Neural cell (in vitro differentiated cells): ENCODE data around the gene ERC2. TPM values are rescaled to one million over a fixed set of nuclear protein-coding genes. Genes with fewer than 3 reads are reported as not detected.

ENCODE experiments used
- H2AFZ ChIP-seq: fragments of 200-600, 300-800 bp; sonication (generic), shearing (Covaris generic); 2 replicates; pipeline ENCODE4 v1.6.0; 2014; ENCODE audit warnings: low read depth, mild to moderate bottlenecking, antibody characterized with exemption, low read length, moderate library complexity
- H3F3A ChIP-seq: fragments of 200-600 bp; shearing (Covaris generic); 2 replicates; pipeline ENCODE4 v1.6.1; 2016; ENCODE audit warnings: mild to moderate bottlenecking, moderate library complexity, mixed read lengths, antibody characterized with exemption, low read length; ENCODE audit not compliant: insufficient read depth, poor library complexity, severe bottlenecking
- H3K27ac ChIP-seq: fragments of 200-600, 300-800 bp; sonication (generic), shearing (Covaris generic); 2 replicates; pipeline ENCODE4 v1.5.1; 2014; ENCODE audit warnings: mild to moderate bottlenecking, low read length, moderate library complexity
- H3K27me3 ChIP-seq: fragments of 300-800, 200-600 bp; sonication (generic), shearing (Covaris generic); 2 replicates; pipeline ENCODE4 v1.6.0; 2014; ENCODE audit warnings: mild to moderate bottlenecking, low read depth, low read length, moderate library complexity; ENCODE audit not compliant: insufficient read depth
- H3K36me3 ChIP-seq: fragments of 300-800, 200-600 bp; sonication (generic), shearing (Covaris generic); 2 replicates; pipeline ENCODE4 v1.5.1; 2014; ENCODE audit warnings: mild to moderate bottlenecking, antibody characterized with exemption, low read length, moderate library complexity; ENCODE audit not compliant: insufficient read depth
- H3K4me2 ChIP-seq: fragments of 300-800, 200-600 bp; sonication (generic), shearing (Covaris generic); 2 replicates; pipeline ENCODE4 v1.6.0; 2014; ENCODE audit warnings: mild to moderate bottlenecking, low read length
- H3K4me3 ChIP-seq: fragments of 300-800, 200-600 bp; sonication (generic), shearing (Covaris generic); 2 replicates; pipeline ENCODE4 v1.5.1; 2014; ENCODE audit warnings: mild to moderate bottlenecking, low read length, moderate library complexity
- H3K79me2 ChIP-seq: fragments of 200-600 bp; shearing (Covaris generic); replicated peaks from 2 replicates; pipeline ENCODE4 v1.6.0; 2014; ENCODE audit warnings: mild to moderate bottlenecking, low read length, moderate library complexity; ENCODE audit not compliant: insufficient read depth
- H3K9ac ChIP-seq: fragments of 300-800, 200-600 bp; sonication (generic), shearing (Covaris generic); 2 replicates; pipeline ENCODE4 v1.6.1; 2016; ENCODE audit warnings: mild to moderate bottlenecking, low read length, mixed read lengths
- H3K9me2 ChIP-seq: fragments of 200-600 bp; shearing (Covaris generic); 2 replicates; pipeline ENCODE4 v1.6.1; 2016; ENCODE audit warnings: mild to moderate bottlenecking, low read length, mixed read lengths; ENCODE audit not compliant: insufficient read depth
- H3K9me3 ChIP-seq: fragments of 200-600, 300-800 bp; sonication (generic), shearing (Covaris generic); 2 replicates; pipeline ENCODE4 v1.6.1; 2016; ENCODE audit warnings: mild to moderate bottlenecking, mixed run types, low read length, moderate library complexity, mixed read lengths
- H4K20me1 ChIP-seq: fragments of 200-600 bp; shearing (Covaris generic); 2 replicates; pipeline ENCODE4 v1.6.1; 2016; ENCODE audit warnings: mild to moderate bottlenecking, mixed run types; ENCODE audit not compliant: insufficient read depth
- EP300 ChIP-seq: fragments of 450-650 bp; conservative IDR thresholded peaks from 2 replicates; pipeline ENCODE4 v1.6.1; 2014; ENCODE audit warnings: antibody characterized with exemption, mild to moderate bottlenecking, moderate library complexity; ENCODE audit not compliant: poor library complexity, severe bottlenecking
- EZH2 ChIP-seq: fragments of 200-600, 300-800 bp; shearing (Covaris generic), sonication (generic); IDR thresholded peaks from 2 replicates; pipeline ENCODE4 v1.6.1; 2014; ENCODE audit warnings: antibody characterized with exemption, low read length, borderline replicate concordance, mild to moderate bottlenecking; ENCODE audit not compliant: insufficient read depth, poor library complexity, severe bottlenecking
- MXI1 ChIP-seq: fragments of 450-650 bp; conservative IDR thresholded peaks from 2 replicates; pipeline ENCODE4 v1.6.1; 2014; ENCODE audit warnings: antibody characterized with exemption, mild to moderate bottlenecking; ENCODE audit not compliant: poor library complexity, severe bottlenecking
- POLR2AphosphoS5 ChIP-seq: IDR thresholded peaks from 2 replicates; pipeline ENCODE4 v1.6.1; 2012
- SMC3 ChIP-seq: fragments of 450-650 bp; conservative IDR thresholded peaks from 2 replicates; pipeline ENCODE4 v1.6.1; 2014; ENCODE audit warnings: antibody characterized with exemption, mild to moderate bottlenecking, moderate library complexity; ENCODE audit not compliant: poor library complexity
- TAF1 ChIP-seq: IDR thresholded peaks from 2 replicates; pipeline ENCODE4 v1.6.1; 2012; ENCODE audit warnings: low read depth
- polyA plus RNA-seq: library from polyadenylated mRNA; depleted of rRNA; stranded (reverse); fragments of >200 nt; gene quantifications from 2 replicates; pipeline ENCODE4 v1.2.3, GENCODE V29; 2014
- TF ChIP-seq, protein P1 (sequence below): IDR thresholded peaks from 2 replicates; pipeline ENCODE4 v1.6.1; 2012; ENCODE audit warnings: borderline replicate concordance
- TF ChIP-seq, protein P2 (sequence below): fragments of 450-650 bp; IDR thresholded peaks from 2 replicates; pipeline ENCODE4 v1.5.1; 2014; ENCODE audit warnings: antibody characterized with exemption, mild to moderate bottlenecking, moderate library complexity; ENCODE audit not compliant: poor library complexity, severe bottlenecking

Gene ERC2
- polyA plus RNA-seq, 1 donor from 2014 or later: 60.4 TPM

DNA sequence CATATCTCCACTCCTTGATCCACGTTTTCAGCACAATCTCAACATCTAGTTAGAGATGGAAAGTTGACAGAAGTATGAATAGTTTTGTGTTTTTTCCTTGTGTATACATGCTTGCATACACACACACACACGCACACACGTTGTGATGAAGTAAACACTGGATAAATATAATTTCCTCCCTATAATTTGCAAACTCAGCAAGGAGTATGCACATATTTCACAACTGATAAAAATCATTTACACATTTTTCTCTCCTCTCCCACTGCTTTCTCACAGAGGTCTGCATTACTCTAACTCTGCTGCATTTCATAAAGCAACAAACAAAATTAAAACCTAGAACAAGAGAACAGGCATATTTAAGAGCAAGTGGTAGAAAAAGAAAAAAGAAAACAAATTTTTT is 320.9 kb downstream of the ERC2 start:
- H3K9me2 ChIP-seq: no peaks in the 10 kb centered on the region
- no peak overlapping the region for H3K27ac ChIP-seq
- no peaks in the 10 kb centered on the region for H3K79me2 ChIP-seq
- no peaks in the 10 kb centered on the region for H4K20me1 ChIP-seq
- no peak overlapping the region for H3K9ac ChIP-seq
- TF ChIP-seq, protein P1, sequence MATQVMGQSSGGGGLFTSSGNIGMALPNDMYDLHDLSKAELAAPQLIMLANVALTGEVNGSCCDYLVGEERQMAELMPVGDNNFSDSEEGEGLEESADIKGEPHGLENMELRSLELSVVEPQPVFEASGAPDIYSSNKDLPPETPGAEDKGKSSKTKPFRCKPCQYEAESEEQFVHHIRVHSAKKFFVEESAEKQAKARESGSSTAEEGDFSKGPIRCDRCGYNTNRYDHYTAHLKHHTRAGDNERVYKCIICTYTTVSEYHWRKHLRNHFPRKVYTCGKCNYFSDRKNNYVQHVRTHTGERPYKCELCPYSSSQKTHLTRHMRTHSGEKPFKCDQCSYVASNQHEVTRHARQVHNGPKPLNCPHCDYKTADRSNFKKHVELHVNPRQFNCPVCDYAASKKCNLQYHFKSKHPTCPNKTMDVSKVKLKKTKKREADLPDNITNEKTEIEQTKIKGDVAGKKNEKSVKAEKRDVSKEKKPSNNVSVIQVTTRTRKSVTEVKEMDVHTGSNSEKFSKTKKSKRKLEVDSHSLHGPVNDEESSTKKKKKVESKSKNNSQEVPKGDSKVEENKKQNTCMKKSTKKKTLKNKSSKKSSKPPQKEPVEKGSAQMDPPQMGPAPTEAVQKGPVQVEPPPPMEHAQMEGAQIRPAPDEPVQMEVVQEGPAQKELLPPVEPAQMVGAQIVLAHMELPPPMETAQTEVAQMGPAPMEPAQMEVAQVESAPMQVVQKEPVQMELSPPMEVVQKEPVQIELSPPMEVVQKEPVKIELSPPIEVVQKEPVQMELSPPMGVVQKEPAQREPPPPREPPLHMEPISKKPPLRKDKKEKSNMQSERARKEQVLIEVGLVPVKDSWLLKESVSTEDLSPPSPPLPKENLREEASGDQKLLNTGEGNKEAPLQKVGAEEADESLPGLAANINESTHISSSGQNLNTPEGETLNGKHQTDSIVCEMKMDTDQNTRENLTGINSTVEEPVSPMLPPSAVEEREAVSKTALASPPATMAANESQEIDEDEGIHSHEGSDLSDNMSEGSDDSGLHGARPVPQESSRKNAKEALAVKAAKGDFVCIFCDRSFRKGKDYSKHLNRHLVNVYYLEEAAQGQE: no peak
- TF ChIP-seq MXI1 (no peak), TAF1 (no peak), EP300 (no peak)
- no peaks in the 10 kb centered on the region for H3K36me3 ChIP-seq
- H3K4me3 ChIP-seq: no peak overlapping the region
- no peaks in the 10 kb centered on the region for H3F3A ChIP-seq
- no peaks in the 10 kb centered on the region for H3K27me3 ChIP-seq
- no peak overlapping the region for H2AFZ ChIP-seq
- no peaks in the 10 kb centered on the region for H3K9me3 ChIP-seq
- H3K4me2 ChIP-seq: no peak overlapping the region

DNA sequence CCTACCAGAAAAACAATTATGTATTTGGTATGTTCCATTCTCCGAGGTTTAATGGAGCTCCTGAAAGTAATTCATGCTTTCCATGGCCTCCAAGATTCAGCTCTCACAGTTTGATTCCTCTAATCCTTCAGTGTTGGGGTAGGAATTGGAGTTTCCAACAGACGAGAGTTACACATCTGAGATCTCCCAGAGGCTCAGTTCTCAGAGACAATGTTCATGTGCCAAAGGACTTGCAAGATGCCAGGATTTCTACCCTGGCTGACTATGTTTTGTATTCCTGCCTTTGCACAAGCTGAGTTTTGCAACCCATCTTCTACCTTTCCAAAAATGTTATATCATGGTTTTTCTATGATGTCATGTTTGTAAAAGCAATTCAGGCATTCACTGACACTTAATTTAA is 322.9 kb downstream of the ERC2 start:
- H3K9ac ChIP-seq: no peak overlapping the region
- no peaks in the 10 kb centered on the region for H3K9me2 ChIP-seq
- no peak for TF ChIP-seq EP300
- no peak for TF ChIP-seq POLR2AphosphoS5
- no peak for TF ChIP-seq SMC3
- TF ChIP-seq TAF1: no peak
- H4K20me1 ChIP-seq: no peaks in the 10 kb centered on the region
- H3K27ac ChIP-seq: no peak overlapping the region
- no peaks in the 10 kb centered on the region for H3K79me2 ChIP-seq
- no peak overlapping the region for H3K4me2 ChIP-seq
- H3F3A ChIP-seq: no peaks in the 10 kb centered on the region
- no peak overlapping the region for H3K4me3 ChIP-seq
- no peaks in the 10 kb centered on the region for H3K9me3 ChIP-seq
- H2AFZ ChIP-seq: no peak overlapping the region
- H3K27me3 ChIP-seq: no peaks in the 10 kb centered on the region
- no peaks in the 10 kb centered on the region for H3K36me3 ChIP-seq

DNA sequence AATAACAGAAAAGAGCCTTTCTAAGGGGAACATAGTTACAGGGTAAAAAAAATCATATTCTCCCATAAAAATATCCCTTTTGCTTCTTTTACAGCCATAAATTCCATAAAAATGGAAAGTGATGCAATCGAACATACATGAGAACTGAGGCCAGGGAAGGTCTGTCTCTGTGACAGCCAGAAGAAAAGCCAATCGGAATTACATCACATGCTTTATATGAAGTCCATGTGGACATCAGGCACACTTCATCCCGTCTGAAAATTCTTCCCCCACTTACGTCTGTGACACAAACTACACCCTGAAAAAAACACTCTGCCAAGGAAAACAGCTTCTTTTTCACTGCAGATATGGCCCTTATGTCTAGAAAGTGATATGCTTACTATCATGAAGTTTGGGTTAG is 323.5 kb downstream of the ERC2 start:
- no peaks in the 10 kb centered on the region for H3K9me3 ChIP-seq
- no peaks in the 10 kb centered on the region for H3K9me2 ChIP-seq
- H3K4me2 ChIP-seq: no peak overlapping the region
- H3K27me3 ChIP-seq: no peaks in the 10 kb centered on the region
- H3K9ac ChIP-seq: no peak overlapping the region
- H4K20me1 ChIP-seq: no peaks in the 10 kb centered on the region
- H3K79me2 ChIP-seq: no peaks in the 10 kb centered on the region
- no peak overlapping the region for H2AFZ ChIP-seq
- no peaks in the 10 kb centered on the region for H3K36me3 ChIP-seq
- TF ChIP-seq TAF1: no peak
- TF ChIP-seq, protein P1: no peak
- no peak for TF ChIP-seq EP300
- TF ChIP-seq EZH2: no peak
- TF ChIP-seq, protein P2, sequence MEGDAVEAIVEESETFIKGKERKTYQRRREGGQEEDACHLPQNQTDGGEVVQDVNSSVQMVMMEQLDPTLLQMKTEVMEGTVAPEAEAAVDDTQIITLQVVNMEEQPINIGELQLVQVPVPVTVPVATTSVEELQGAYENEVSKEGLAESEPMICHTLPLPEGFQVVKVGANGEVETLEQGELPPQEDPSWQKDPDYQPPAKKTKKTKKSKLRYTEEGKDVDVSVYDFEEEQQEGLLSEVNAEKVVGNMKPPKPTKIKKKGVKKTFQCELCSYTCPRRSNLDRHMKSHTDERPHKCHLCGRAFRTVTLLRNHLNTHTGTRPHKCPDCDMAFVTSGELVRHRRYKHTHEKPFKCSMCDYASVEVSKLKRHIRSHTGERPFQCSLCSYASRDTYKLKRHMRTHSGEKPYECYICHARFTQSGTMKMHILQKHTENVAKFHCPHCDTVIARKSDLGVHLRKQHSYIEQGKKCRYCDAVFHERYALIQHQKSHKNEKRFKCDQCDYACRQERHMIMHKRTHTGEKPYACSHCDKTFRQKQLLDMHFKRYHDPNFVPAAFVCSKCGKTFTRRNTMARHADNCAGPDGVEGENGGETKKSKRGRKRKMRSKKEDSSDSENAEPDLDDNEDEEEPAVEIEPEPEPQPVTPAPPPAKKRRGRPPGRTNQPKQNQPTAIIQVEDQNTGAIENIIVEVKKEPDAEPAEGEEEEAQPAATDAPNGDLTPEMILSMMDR: no peak
- TF ChIP-seq SMC3: no peak
- H3F3A ChIP-seq: no peaks in the 10 kb centered on the region
- H3K27ac ChIP-seq: no peak overlapping the region
- H3K4me3 ChIP-seq: no peak overlapping the region
